Liver (tissue), 3 donors: Measurements from ENCODE around the gene RAB5IF.

Experiments used
- ATF3 ChIP-seq: IDR thresholded peaks from 2 replicates; pipeline ENCODE4 v1.6.1; 2016; ENCODE audit warnings: antibody characterized with exemption
- CTCF ChIP-seq: fragments of 150-350 bp; IDR thresholded peaks from 2 replicates; pipeline ENCODE4 v1.5.1; 2017; ENCODE audit warnings: improper control_type of control experiment, low read depth, low read length; ENCODE audit not compliant: missing input control
- JUND ChIP-seq, 2 donors: IDR thresholded peaks; 2 replicates each; pipeline ENCODE4 v1.6.1; 2016; ENCODE audit warnings: antibody characterized with exemption in 2 of 2
- RXRA ChIP-seq, 2 donors: IDR thresholded peaks; 2 replicates each; pipeline ENCODE4 v1.6.1; 2017 to 2018; ENCODE audit warnings: antibody characterized with exemption in 2 of 2, mild to moderate bottlenecking in 1 of 2
- SP1 ChIP-seq: IDR thresholded peaks from 2 replicates; pipeline ENCODE4 v1.6.1; 2018; ENCODE audit warnings: antibody characterized with exemption, mild to moderate bottlenecking
- TAF1 ChIP-seq: conservative IDR thresholded peaks from 2 replicates; pipeline ENCODE4 v1.6.1; 2016; ENCODE audit warnings: antibody characterized with exemption, mild to moderate bottlenecking
- YY1 ChIP-seq: IDR thresholded peaks from 2 replicates; pipeline ENCODE4 v1.6.1; 2016; ENCODE audit warnings: antibody characterized with exemption, mild to moderate bottlenecking
- TF ChIP-seq, protein P1 (sequence below): IDR thresholded peaks from 2 replicates; pipeline ENCODE4 v1.6.1; 2016; ENCODE audit warnings: antibody characterized with exemption, mild to moderate bottlenecking
- TF ChIP-seq, protein P2 (sequence below): IDR thresholded peaks from 2 replicates; pipeline ENCODE4 v1.6.1; 2016; ENCODE audit warnings: antibody characterized with exemption
- donor health status: healthy.
- donor health status: healthy.

GRCh38 chr20:36656733-36657132 lies 51.2 kb downstream of the RAB5IF start:
- TF ChIP-seq CTCF (no peak), TAF1 (no peak), ATF3 (no peak), SP1 (no peak), JUND (IDR thresholded peaks at IDR 0.05) (no peak), YY1 (no peak), RXRA (IDR thresholded peaks at IDR 0.05) (no peak)
- TF ChIP-seq, protein P1, sequence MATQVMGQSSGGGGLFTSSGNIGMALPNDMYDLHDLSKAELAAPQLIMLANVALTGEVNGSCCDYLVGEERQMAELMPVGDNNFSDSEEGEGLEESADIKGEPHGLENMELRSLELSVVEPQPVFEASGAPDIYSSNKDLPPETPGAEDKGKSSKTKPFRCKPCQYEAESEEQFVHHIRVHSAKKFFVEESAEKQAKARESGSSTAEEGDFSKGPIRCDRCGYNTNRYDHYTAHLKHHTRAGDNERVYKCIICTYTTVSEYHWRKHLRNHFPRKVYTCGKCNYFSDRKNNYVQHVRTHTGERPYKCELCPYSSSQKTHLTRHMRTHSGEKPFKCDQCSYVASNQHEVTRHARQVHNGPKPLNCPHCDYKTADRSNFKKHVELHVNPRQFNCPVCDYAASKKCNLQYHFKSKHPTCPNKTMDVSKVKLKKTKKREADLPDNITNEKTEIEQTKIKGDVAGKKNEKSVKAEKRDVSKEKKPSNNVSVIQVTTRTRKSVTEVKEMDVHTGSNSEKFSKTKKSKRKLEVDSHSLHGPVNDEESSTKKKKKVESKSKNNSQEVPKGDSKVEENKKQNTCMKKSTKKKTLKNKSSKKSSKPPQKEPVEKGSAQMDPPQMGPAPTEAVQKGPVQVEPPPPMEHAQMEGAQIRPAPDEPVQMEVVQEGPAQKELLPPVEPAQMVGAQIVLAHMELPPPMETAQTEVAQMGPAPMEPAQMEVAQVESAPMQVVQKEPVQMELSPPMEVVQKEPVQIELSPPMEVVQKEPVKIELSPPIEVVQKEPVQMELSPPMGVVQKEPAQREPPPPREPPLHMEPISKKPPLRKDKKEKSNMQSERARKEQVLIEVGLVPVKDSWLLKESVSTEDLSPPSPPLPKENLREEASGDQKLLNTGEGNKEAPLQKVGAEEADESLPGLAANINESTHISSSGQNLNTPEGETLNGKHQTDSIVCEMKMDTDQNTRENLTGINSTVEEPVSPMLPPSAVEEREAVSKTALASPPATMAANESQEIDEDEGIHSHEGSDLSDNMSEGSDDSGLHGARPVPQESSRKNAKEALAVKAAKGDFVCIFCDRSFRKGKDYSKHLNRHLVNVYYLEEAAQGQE = no peak
- TF ChIP-seq, protein P2, sequence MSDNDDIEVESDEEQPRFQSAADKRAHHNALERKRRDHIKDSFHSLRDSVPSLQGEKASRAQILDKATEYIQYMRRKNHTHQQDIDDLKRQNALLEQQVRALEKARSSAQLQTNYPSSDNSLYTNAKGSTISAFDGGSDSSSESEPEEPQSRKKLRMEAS = no peak
